H54 (cell line): ENCODE data around the gene PTPRG.

Experiments used
- DNase-seq: peaks from one replicate; pipeline ENCODE4 v3.0.0; 2011; ENCODE audit warnings: low spot score, mixed read lengths; ENCODE audit not compliant: insufficient read length
- FAIRE-seq: peaks from 3 replicates; lab custom pipeline; 2011; peaks lifted over from hg19 to GRCh38; lab: Jason Lieb, UNC
- POLR2A ChIP-seq: IDR thresholded peaks from 2 replicates; pipeline ENCODE4 v1.6.1; 2011; ENCODE audit warnings: low read depth, mild to moderate bottlenecking, low read length

Gene PTPRG

DNA sequence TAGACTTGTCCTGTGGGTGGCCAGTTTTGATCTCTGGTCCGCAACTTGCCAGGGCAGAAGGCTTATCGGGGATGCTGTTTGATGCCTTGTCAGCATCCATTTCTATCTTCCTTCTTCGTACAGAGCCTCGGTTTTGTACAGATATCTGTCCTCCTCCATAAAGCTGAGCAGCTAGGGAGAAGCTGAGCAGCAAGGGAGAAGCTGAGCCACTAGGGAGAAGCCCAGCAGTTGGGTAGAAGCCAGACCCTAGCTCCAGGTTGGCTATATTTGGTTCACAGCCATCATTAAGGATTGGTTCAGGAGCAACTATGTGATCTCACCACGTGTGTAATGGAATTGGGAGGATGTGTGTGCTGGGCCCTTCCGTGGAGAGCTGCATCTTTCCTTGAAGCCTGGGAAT is 46.7 kb downstream of the PTPRG start:
- TF ChIP-seq POLR2A: no peak
- no peak for DNase-seq
- no peak for FAIRE-seq

DNA sequence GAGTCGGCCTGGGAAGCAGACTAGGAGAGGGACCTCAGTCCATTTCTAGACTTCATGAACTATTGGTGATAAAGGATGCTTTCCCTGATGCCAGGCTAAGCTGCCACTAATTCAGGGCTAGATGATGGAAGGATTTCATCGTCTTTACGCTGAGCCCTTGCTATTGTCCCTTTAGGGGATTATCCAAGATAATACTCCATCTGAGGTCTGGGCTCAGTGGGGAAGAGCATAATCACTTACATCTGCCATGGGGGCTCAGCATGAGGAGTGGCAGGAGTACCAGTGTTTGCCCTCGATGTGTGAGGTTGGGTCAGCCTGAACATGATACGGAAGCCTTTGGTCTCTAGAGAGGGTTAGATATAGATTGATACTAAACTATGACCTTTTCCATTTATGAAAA is 47.3 kb downstream of the PTPRG start:
- TF ChIP-seq POLR2A: no peak
- FAIRE-seq: no peak
- no peak for DNase-seq

DNA sequence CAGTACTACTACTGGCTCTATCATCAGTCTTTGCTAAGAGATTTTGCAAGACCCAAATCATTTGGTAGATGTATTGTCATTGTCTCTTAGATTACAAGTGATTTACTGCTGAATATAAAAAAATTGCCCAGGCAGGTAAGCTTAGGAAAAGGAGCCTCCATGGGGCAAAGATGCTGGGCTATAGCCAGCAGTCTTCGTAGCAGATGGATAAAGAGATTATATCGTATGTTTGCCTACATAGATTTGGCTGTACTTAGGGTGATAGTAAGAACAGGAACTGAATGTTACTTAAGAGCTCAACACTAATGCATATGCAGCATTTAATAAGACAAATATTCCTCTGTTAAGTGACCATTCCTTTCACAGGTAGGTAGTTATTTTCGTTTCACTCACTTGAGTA is 48.9 kb downstream of the PTPRG start:
- FAIRE-seq: no peak
- TF ChIP-seq POLR2A: no peak
- DNase-seq: no peak

DNA sequence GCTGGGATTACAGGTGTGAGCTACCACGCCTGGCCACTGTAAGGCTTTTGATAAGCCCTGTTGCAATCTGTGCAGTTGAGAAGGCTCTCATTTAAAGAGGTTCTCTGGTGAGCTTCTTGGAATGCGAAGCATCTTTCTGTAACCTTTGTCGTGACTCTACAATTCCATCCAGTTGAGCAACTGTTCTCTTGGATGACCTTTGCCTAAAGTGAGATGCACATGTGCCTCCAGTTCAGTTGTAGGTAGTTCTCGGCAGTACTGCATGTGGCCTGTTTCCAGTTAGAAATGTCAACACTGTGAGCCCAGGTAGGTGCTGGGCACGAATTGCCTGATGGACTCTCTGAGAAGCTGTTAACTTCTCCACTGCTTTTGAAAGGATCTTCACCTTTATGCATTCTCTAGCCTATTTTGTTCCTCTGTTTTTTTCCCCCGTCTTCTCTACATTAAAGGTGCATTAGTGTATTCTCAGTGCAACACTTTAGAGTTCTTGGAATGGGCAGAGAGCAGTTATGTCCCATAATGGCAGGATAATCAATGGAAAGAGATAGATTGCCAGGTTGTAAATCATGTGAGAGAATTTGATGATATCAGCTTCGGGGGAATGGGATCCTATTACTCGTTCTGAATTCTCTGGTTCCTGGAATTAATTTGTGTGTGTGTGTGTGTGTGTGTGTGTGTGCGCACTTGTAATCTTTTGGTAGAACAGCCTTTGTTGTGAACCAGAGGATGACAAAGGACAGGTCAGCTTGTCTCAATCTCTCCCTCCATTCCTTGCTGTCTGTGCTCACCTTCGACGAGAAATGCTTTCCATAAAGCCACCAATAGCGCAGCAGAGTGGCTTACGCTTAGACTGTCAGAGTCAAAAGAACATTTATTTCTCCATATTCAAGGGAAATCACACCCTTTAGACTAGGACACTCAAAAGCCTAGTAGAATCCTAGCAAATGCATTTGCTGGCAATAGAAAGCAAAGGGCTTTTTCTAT is 51.1 kb downstream of the PTPRG start:
- DNase-seq: no peak
- no peak for FAIRE-seq
- no peak for TF ChIP-seq POLR2A

DNA sequence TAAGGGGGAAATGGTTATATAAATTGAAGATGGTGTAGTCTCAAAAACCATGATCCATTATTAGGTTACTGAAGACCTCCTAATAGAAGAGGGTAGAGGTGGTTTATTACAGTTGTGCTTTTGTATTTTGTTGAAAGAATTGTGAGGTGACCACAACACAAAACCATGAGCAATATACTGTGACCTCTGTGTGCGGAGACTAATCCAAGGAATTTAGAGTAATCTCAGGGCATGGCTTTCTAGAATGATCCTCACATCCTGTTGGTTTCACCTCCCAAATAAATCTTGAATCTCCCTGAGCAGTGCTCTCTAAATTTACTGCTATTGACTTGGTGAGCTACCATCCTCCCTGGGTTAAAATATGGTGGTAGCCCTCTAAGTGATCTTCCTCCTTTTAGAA is 52.3 kb downstream of the PTPRG start:
- no peak for DNase-seq
- no peak for TF ChIP-seq POLR2A
- peak; percentile 6 for FAIRE-seq

DNA sequence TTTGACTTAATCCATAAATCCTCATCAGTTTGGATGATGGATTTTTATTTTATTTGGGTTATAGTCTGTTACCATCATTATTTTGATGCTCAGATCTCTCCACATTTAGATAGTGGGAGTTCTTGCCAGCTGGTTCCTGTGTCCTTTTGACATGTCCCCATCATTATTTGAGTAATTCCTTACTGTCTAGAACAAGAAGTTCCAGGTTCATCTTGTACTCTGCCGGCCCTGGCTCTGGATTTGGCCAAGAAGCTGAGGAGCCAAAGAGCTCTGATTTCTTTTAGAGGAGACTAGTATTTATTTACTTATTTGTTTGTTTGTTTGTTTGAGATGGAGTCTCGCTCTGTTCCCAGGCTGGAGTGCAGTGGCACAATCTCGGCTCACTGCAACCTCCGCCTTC is 54.3 kb downstream of the PTPRG start:
- FAIRE-seq (no peak), DNase-seq (no peak)
- TF ChIP-seq POLR2A: no peak

DNA sequence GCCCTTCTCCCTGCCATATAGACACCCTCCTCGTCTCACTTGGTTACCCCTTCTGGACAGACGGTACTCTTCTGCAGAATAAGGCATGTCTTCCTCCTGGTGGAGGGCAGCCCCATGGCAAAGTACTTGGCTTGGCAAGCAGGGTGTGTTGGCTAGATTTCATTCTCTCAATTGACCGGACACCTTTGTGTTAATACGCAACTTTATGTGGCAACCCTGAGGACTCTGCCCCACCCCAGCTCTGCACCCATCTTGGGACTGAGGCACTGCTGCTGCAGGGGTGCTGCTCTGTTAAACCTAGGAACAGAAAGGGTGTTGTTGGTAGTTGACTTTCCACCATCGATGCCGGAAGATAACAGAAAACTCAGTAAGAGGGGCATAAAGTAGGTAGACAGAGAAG is 55.2 kb downstream of the PTPRG start:
- no peak for TF ChIP-seq POLR2A
- no peak for DNase-seq
- FAIRE-seq: no peak

DNA sequence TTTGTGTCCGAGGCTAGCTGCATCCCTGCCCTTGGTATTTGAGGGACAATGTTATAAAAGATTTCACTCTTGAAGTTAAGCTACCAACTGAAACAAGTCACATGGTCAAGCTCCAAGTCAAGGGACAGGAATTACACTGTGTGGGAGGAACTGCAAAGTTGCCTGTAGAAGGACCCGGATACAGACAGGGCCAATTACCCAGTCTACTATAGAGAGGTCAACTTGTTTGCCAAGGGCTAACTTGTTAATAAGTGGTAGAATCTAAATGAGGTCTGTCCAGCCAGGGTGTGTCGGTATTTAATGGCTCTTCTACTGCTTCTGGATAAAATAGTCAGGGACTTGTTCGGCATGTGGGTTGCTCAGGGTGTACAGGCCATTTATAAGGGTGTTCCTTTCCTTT is 55.7 kb downstream of the PTPRG start:
- TF ChIP-seq POLR2A: no peak
- FAIRE-seq (no peak), DNase-seq (no peak)

DNA sequence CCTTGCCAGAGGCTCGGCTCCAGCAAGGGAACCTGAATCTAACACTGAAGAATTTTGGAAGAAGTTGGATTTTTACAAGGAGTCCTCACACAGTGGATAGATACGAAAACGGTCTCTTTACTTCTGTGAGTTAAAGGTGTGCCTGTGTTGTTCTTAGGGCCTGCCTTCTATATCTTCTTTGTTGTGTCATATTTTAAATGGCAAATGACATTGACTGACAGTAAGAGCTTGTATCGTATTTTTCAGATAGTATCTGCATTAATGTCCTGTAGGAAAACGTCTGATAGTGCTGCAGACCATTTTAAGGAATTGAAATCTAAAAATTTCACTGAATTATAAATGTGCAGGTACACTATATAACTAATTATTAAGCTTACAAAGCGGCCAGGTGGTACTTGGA is 56.3 kb downstream of the PTPRG start:
- DNase-seq (no peak), FAIRE-seq (no peak)
- TF ChIP-seq POLR2A: no peak

DNA sequence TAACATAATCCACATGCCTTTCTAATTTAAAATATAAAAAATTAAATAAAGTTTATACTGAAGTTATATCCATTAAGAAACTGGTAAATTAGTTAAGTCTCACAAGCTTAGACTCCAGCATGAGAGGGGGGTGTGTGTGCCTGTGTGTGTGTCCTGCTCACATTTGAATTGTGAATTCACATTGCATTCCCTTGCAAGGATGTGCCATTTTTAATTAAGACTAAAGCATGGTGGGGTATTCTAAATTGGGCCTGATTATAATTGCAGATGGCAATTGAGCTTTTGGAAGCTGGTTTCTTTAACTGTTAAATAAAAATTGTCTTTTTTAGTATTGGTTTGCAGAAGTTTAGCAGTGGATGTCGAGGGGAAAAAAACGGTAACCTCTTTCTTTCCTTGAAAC is 56.9 kb downstream of the PTPRG start:
- no peak for FAIRE-seq
- no peak for DNase-seq
- no peak for TF ChIP-seq POLR2A

DNA sequence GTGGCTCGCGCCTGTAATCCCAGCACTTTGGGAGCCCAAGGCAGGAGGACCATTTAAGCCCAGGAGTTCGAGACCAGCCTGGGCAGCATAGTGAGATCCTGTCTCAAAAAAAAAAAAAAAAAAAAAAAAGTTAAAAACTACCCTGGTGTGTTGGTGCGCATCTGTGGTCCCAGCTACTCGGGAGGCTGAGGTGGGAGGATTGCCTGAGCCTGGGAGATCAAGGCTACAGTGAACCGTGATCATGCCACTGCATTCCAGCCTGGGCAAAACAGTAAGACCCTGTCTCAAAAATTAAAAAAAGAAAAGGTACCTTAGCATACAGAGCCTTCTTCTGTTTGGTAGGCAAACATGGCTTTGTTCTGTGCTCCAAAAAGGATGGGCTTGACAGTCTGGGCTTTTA is 57.5 kb downstream of the PTPRG start:
- DNase-seq (no peak), FAIRE-seq (no peak)
- TF ChIP-seq POLR2A: no peak

DNA sequence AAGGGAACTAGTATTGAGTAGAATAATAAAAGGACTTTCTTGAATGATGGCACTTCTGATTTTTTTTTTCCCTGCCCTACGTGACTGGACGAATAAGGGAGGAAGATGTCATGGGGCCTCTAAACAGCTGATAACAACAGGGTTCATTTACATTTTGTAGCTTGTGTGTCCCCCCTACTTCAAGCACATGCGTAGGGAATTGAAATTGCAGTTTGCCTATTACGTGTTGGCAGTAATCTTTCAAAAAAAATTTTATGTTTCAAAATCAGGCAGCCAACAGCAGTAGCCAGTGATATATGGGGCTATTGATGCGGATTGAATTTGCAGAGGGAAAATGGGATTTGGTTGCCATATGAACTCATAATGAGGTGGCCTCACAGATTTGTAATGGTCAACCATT is 58.7 kb downstream of the PTPRG start:
- TF ChIP-seq POLR2A: no peak
- FAIRE-seq (no peak), DNase-seq (no peak)

DNA sequence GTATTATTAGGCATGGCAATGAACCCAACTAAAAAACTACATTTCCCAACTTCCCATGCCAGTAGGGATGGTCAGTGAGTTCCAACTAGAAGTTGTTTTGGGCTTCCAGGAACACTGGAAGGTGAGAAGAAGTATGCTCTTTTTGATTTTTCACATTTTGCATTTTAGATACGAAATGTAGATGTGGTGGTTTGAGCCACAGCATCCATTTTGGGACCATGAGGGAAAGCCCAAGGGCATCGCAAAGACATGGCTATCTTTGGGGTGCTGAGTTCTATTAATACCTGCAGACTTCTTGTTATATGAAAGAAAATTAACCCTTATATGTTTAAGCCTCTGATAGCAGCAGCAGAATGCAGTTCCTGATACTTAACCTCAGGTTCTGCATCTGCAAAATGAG is 62.9 kb downstream of the PTPRG start:
- TF ChIP-seq POLR2A: no peak
- DNase-seq: no peak
- no peak for FAIRE-seq

DNA sequence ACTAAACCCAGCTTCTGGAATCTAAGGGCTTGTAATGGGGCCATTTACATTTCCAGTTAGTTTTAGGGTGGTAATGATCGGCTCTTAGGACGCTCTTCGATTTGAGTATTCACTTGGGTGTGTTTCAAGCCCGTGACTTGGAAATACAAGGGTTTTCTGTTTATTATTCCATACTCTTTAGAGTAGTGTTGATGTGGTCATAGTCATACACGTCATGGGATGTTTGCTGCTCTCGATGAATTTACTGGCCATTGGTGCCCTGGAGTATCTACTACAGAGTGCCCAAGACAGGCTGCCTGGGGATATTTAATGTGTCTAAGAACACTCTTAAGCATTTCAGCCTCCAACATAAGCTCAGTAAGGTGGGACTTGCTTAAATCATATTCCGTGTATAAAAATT is 64.1 kb downstream of the PTPRG start:
- FAIRE-seq: no peak
- no peak for TF ChIP-seq POLR2A
- no peak for DNase-seq

DNA sequence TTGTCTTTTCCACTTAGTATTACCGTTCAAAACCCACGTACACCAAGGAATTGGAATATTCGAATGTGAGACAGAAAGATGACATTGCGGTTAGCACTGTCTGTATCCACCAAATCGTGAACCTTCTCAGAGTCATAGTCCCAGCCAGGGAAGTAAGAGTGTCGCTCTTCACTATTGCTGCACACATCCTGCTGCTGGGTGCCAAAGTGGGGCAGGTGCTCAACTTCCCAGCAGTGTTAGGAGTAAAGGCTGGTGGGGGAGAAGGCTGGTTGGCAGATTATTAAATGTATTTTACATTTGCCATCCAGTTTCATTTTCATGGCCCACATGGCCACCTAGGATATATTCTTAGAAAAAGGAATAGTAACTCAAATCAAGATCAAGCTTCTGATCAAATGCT is 65.1 kb downstream of the PTPRG start:
- DNase-seq (no peak), FAIRE-seq (no peak)
- no peak for TF ChIP-seq POLR2A
